ENCODE results near the gene SEC22A. TPM values are rescaled to one million over a fixed set of nuclear protein-coding genes. Genes with fewer than 3 reads are reported as not detected.

SEC22A gene
- total RNA-seq, 2 experiments from 2014 or later = 7.9 to 11.5 TPM

GRCh38 chr3:123315271-123315595 is 113.5 kb downstream of the SEC22A start:
- CTCF ChIA-PET = no interaction called here
- no peaks in the 10 kb centered on the region for H3K36me3 ChIP-seq (ENCODE audit: insufficient read depth, low read length)

GRCh38 chr3:123317716-123318115 is 116.0 kb downstream of the SEC22A start:
- ATAC-seq (ENCODE audit: poor library complexity) = no peak
- Histone ChIP-seq H3K36me3 (ENCODE audit: insufficient read depth, low read length) (no peaks in the 10 kb centered on the region), H3K4me1 (ENCODE audit: insufficient read depth, low read length) (peaks cover 3% of the 10 kb centered on the region), H3K4me3 (ENCODE audit: low read length) (no peak overlapping the region), H3K9me3 (ENCODE audit: control insufficient read depth in 1 of 2, insufficient read depth in 1 of 2, low read length in 2 of 2) (peaks cover 0 to 3% of the 10 kb centered on the region in 2 experiments), H3K27ac (ENCODE audit: low read depth in 1 of 2, low read length in 2 of 2) (no peak overlapping the region), H3K27me3 (ENCODE audit: control insufficient read depth in 1 of 2, insufficient read depth in 2 of 2, low read length in 2 of 2) (peaks cover 0 to 4% of the 10 kb centered on the region in 2 experiments)
- TF ChIP-seq CTCF (IDR thresholded peaks at IDR 0.05) = no peak
- intact Hi-C loops (cut with DNase I, micrococcal nuclease) = no loop called here
- CTCF ChIA-PET = no interaction called here
- peaks cover 35% of the 10 kb centered on the region for H3K27me3 Mint-ChIP-seq
- POLR2A ChIA-PET = no interaction called here
- no peak overlapping the region for H3K27ac Mint-ChIP-seq
- no peaks in the 10 kb centered on the region for H3K9me3 Mint-ChIP-seq
- no peak overlapping the region for H3K4me3 Mint-ChIP-seq
- no peak for DNase-seq
- no peaks in the 10 kb centered on the region for H3K36me3 Mint-ChIP-seq (ENCODE audit: low read depth)
- no peaks in the 10 kb centered on the region for H3K4me1 Mint-ChIP-seq (ENCODE audit: low read depth)

More at GRCh38 chr3:123315271-123315595, 113.5 kb downstream of the SEC22A start:
- Histone ChIP-seq H3K27me3 (ENCODE audit: control insufficient read depth in 1 of 2, insufficient read depth in 2 of 2, low read length in 2 of 2) (peaks cover 0 to 4% of the 10 kb centered on the region in 2 experiments), H3K9me3 (ENCODE audit: control insufficient read depth in 1 of 2, insufficient read depth in 1 of 2, low read length in 2 of 2) (no peaks in the 10 kb centered on the region), H3K27ac (ENCODE audit: low read depth in 1 of 2, low read length in 2 of 2) (no peak overlapping the region), H3K4me1 (ENCODE audit: insufficient read depth, low read length) (peaks cover 3% of the 10 kb centered on the region), H3K4me3 (ENCODE audit: low read length) (no peak overlapping the region)
- TF ChIP-seq CTCF (IDR thresholded peaks at IDR 0.05) = no peak
- no peak overlapping the region for H3K27ac Mint-ChIP-seq
- H3K27me3 Mint-ChIP-seq = peaks cover 25% of the 10 kb centered on the region
- no peaks in the 10 kb centered on the region for H3K4me1 Mint-ChIP-seq (ENCODE audit: low read depth)
- H3K4me3 Mint-ChIP-seq = no peak overlapping the region
- no peaks in the 10 kb centered on the region for H3K36me3 Mint-ChIP-seq (ENCODE audit: low read depth)
- no peak for DNase-seq
- no peaks in the 10 kb centered on the region for H3K9me3 Mint-ChIP-seq
- no peak for ATAC-seq (ENCODE audit: poor library complexity)
- POLR2A ChIA-PET = no interaction called here
- intact Hi-C loops (cut with DNase I, micrococcal nuclease) = no loop called here

- CTCF ChIA-PET = no interaction called here
- Mint-ChIP-seq H3K36me3 (ENCODE audit: low read depth) (no peaks in the 10 kb centered on the region), H3K9me3 (no peaks in the 10 kb centered on the region)
Measured at GRCh38 chr3:123318374-123318773, 116.6 kb downstream of the SEC22A start.

More at GRCh38 chr3:123318374-123318773, 116.6 kb downstream of the SEC22A start:
- Histone ChIP-seq H3K36me3 (ENCODE audit: insufficient read depth, low read length) (no peaks in the 10 kb centered on the region), H3K4me3 (ENCODE audit: low read length) (no peak overlapping the region), H3K27ac (ENCODE audit: low read depth in 1 of 2, low read length in 2 of 2) (no peak overlapping the region), H3K9me3 (ENCODE audit: control insufficient read depth in 1 of 2, insufficient read depth in 1 of 2, low read length in 2 of 2) (peaks cover 0 to 3% of the 10 kb centered on the region in 2 experiments), H3K27me3 (ENCODE audit: control insufficient read depth in 1 of 2, insufficient read depth in 2 of 2, low read length in 2 of 2) (peaks cover 0 to 4% of the 10 kb centered on the region in 2 experiments), H3K4me1 (ENCODE audit: insufficient read depth, low read length) (peaks cover 3% of the 10 kb centered on the region)
- intact Hi-C loops (cut with DNase I, micrococcal nuclease) = no loop called here
- DNase-seq = no peak
- Mint-ChIP-seq H3K4me1 (ENCODE audit: low read depth) (no peaks in the 10 kb centered on the region), H3K27me3 (peaks cover 35% of the 10 kb centered on the region), H3K4me3 (no peak overlapping the region), H3K27ac (no peak overlapping the region)
- ATAC-seq (ENCODE audit: poor library complexity) = no peak
- POLR2A ChIA-PET = no interaction called here
- TF ChIP-seq CTCF (IDR thresholded peaks at IDR 0.05) = no peak
